ENCODE results near the gene SESN1.
A peak's percentile ranks its signal among the peaks of the same experiment; 100 is the strongest.

Gene SESN1

DNA sequence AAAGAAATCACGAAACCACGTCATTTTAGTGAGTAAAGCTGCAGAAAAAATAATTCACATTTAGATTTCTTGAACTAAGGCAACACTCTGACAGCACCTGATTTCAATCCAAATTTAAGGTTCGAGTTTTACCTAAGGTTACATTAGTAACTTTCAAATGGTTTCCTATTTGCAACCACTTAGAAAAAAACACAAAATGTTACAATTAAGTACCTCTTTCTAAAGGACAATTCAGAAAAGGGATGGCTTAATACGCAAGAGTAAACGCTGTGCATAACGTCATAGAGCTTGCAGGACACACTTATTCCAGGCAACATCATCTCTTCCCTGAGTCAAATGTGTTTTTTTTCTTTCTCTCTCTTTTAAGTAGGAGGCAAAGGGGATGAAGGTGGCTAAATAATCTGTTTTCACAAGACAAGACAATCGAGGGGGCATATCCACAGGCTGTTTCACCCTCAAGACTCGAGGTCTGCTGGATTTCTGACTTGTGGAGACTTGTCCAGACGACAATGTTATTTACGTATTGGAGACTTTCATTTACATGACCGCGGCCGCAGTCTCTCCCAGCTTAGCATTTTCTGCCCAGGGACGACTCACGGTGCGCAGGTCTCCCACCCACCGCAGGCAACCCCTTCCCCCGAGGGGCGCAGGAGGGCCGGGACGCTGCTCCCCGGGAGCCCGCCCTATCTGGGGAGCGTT lies 86.0 kb downstream of the SESN1 start:
- peak overlapping the region; percentile 93 for H3K4me2 ChIP-seq (ENCODE audit: insufficient read depth, low read length)
- TF ChIP-seq CTCF (IDR thresholded peaks at IDR 0.05; ENCODE audit: borderline replicate concordance, extremely low read depth, low read length, poor library complexity, severe bottlenecking) (no peak), EZH2 (IDR thresholded peaks at IDR 0.05; ENCODE audit: borderline replicate concordance, low read depth, low read length, severe bottlenecking) (no peak)
- H4K20me1 ChIP-seq (ENCODE audit: insufficient read depth, low read length) = no peaks in the 10 kb centered on the region
- peak overlapping the region; percentile 59 for H3K27ac ChIP-seq (ENCODE audit: low read length)
- no peaks in the 10 kb centered on the region for H3K9me3 ChIP-seq (ENCODE audit: insufficient read depth, low read length, severe bottlenecking)
- H3K4me1 ChIP-seq (ENCODE audit: insufficient read depth, low read length) = peaks cover 27% of the 10 kb centered on the region
- DNase-seq (no peak), ATAC-seq (ENCODE audit: insufficient read depth, low read depth) (peak; percentile 47)
- peak overlapping the region; percentile 98 for H2AFZ ChIP-seq (ENCODE audit: low read depth, low read length)
- H3K36me3 ChIP-seq (ENCODE audit: insufficient read depth, low read length) = no peaks in the 10 kb centered on the region
- peak overlapping the region; percentile 84 for H3K9ac ChIP-seq (ENCODE audit: low read depth, low read length)
- no peaks in the 10 kb centered on the region for H3K27me3 ChIP-seq (ENCODE audit: insufficient read depth, low read length, poor library complexity)
- H3K4me3 ChIP-seq (ENCODE audit: low read depth in 1 of 2, low read length in 2 of 2) = peak overlapping the region; percentile 91 to 99
- no peaks in the 10 kb centered on the region for H3K79me2 ChIP-seq (ENCODE audit: insufficient read depth, low read length)

GRCh38 chr6:109008054-109008453 lies 86.6 kb downstream of the SESN1 start:
- no peak for TF ChIP-seq EZH2 (IDR thresholded peaks at IDR 0.05; ENCODE audit: borderline replicate concordance, low read depth, low read length, severe bottlenecking)
- no peak for TF ChIP-seq CTCF (IDR thresholded peaks at IDR 0.05; ENCODE audit: borderline replicate concordance, extremely low read depth, low read length, poor library complexity, severe bottlenecking)
- Histone ChIP-seq H3K36me3 (ENCODE audit: insufficient read depth, low read length) (no peaks in the 10 kb centered on the region), H4K20me1 (ENCODE audit: insufficient read depth, low read length) (no peaks in the 10 kb centered on the region), H3K4me1 (ENCODE audit: insufficient read depth, low read length) (peaks cover 27% of the 10 kb centered on the region), H3K4me2 (ENCODE audit: insufficient read depth, low read length) (peak overlapping the region; percentile 93), H3K79me2 (ENCODE audit: insufficient read depth, low read length) (no peaks in the 10 kb centered on the region), H3K9ac (ENCODE audit: low read depth, low read length) (peak overlapping the region; percentile 84; the same call in 1 of the 2 replicates), H2AFZ (ENCODE audit: low read depth, low read length) (no peak overlapping the region), H3K27me3 (ENCODE audit: insufficient read depth, low read length, poor library complexity) (no peaks in the 10 kb centered on the region), H3K4me3 (ENCODE audit: low read depth in 1 of 2, low read length in 2 of 2) (no peak overlapping the region), H3K9me3 (ENCODE audit: insufficient read depth, low read length, severe bottlenecking) (no peaks in the 10 kb centered on the region), H3K27ac (ENCODE audit: low read length) (no peak overlapping the region)
- DNase-seq (no peak), ATAC-seq (ENCODE audit: insufficient read depth, low read depth) (no peak)

- no peaks in the 10 kb centered on the region for H3K27me3 ChIP-seq (ENCODE audit: insufficient read depth, low read length, poor library complexity)
- peaks cover 27% of the 10 kb centered on the region for H3K4me1 ChIP-seq (ENCODE audit: insufficient read depth, low read length)
- H3K4me3 ChIP-seq (ENCODE audit: low read depth in 1 of 2, low read length in 2 of 2) = no peak overlapping the region
- ATAC-seq (ENCODE audit: insufficient read depth, low read depth) (no peak), DNase-seq (no peak)
- H3K27ac ChIP-seq (ENCODE audit: low read length) = no peak overlapping the region
- no peaks in the 10 kb centered on the region for H3K36me3 ChIP-seq (ENCODE audit: insufficient read depth, low read length)
- no peak overlapping the region for H3K9ac ChIP-seq (ENCODE audit: low read depth, low read length)
- H4K20me1 ChIP-seq (ENCODE audit: insufficient read depth, low read length) = no peaks in the 10 kb centered on the region
- no peak for TF ChIP-seq EZH2 (IDR thresholded peaks at IDR 0.05; ENCODE audit: borderline replicate concordance, low read depth, low read length, severe bottlenecking)
- TF ChIP-seq CTCF (IDR thresholded peaks at IDR 0.05; ENCODE audit: borderline replicate concordance, extremely low read depth, low read length, poor library complexity, severe bottlenecking) = no peak
- no peak overlapping the region for H3K4me2 ChIP-seq (ENCODE audit: insufficient read depth, low read length)
- H2AFZ ChIP-seq (ENCODE audit: low read depth, low read length) = no peak overlapping the region
- H3K9me3 ChIP-seq (ENCODE audit: insufficient read depth, low read length, severe bottlenecking) = no peaks in the 10 kb centered on the region
- no peaks in the 10 kb centered on the region for H3K79me2 ChIP-seq (ENCODE audit: insufficient read depth, low read length)
These were observed 87.1 kb downstream of the SESN1 start for GRCh38 chr6:109007521-109007920.

Measured in DND-41 (cell line).